GM12874 (cell line): ENCODE results near the gene PRKCE.

Experiments used
- CTCF ChIP-seq: IDR thresholded peaks from 2 replicates; pipeline ENCODE4 v1.5.1; 2011; ENCODE audit warnings: low read depth, mild to moderate bottlenecking, control low read depth, low read length, moderate library complexity; ENCODE audit not compliant: insufficient read depth

The PRKCE gene

GRCh38 chr2:46000660-46001059 lies 349.2 kb downstream of the PRKCE start:
- no peak for TF ChIP-seq CTCF

GRCh38 chr2:46001290-46001689 lies 349.8 kb downstream of the PRKCE start:
- no peak for TF ChIP-seq CTCF

GRCh38 chr2:46001741-46002506 lies 350.4 kb downstream of the PRKCE start:
- TF ChIP-seq CTCF, result no peak

GRCh38 chr2:46002507-46002883 lies 351.0 kb downstream of the PRKCE start:
- no peak for TF ChIP-seq CTCF

GRCh38 chr2:46002947-46003346 lies 351.5 kb downstream of the PRKCE start:
- TF ChIP-seq CTCF, result no peak

GRCh38 chr2:46003903-46004473 lies 352.5 kb downstream of the PRKCE start:
- TF ChIP-seq CTCF, result no peak

- no peak for TF ChIP-seq CTCF
Measured at GRCh38 chr2:46006473-46007025, 355.1 kb downstream of the PRKCE start.
